Measurements from ENCODE around the gene EAPP.

EAPP gene

DNA sequence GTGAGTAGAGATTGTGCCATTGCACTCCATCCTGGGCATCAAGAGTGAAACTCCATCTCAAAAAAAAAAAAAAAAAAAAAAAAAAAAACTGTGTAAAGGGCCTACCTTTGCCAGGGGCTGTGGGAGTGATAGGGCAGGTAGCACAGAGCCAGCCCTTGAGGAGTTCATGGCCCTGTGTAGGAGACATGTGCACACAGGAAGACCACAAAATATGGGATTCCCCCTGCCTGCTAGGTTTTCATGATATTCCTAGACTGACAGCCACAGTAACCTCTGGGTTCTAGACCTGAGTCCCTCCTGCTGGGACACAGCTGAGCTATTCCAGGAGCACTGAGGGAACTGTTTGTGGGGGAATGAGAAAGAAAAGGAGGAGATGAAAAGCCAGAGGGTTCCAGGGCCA lies 69.2 kb downstream of the EAPP start:
- DNase-seq (ENCODE audit: low read depth): no peak
- TF ChIP-seq, protein P1, sequence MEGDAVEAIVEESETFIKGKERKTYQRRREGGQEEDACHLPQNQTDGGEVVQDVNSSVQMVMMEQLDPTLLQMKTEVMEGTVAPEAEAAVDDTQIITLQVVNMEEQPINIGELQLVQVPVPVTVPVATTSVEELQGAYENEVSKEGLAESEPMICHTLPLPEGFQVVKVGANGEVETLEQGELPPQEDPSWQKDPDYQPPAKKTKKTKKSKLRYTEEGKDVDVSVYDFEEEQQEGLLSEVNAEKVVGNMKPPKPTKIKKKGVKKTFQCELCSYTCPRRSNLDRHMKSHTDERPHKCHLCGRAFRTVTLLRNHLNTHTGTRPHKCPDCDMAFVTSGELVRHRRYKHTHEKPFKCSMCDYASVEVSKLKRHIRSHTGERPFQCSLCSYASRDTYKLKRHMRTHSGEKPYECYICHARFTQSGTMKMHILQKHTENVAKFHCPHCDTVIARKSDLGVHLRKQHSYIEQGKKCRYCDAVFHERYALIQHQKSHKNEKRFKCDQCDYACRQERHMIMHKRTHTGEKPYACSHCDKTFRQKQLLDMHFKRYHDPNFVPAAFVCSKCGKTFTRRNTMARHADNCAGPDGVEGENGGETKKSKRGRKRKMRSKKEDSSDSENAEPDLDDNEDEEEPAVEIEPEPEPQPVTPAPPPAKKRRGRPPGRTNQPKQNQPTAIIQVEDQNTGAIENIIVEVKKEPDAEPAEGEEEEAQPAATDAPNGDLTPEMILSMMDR (conservative IDR thresholded peaks at IDR 0.05; ENCODE audit: control insufficient read depth, insufficient read depth, low read depth, low read length): no peak
- H3K4me3 ChIP-seq (ENCODE audit: control insufficient read depth, low read depth, low read length): no peak overlapping the region

DNA sequence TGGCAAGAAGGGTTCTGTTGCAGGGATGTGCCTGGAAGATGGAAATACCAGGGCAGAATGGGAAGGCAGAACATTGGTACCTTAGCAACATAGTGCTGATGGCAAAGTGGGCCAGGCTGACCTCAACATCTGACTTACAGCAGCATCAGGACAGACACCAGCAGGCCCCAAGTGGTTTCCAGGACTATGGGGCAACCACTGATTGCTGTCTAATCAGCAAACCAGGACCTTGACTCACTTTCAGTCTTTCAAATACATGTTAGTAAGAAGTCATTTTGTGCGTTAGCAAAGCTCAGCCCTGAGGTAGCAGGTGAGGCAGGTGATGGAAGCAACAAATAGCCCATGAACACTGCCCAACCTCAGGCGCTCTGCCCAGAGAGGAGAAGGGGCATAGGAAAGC lies 72.8 kb downstream of the EAPP start:
- TF ChIP-seq, protein P1 (conservative IDR thresholded peaks at IDR 0.05; ENCODE audit: control insufficient read depth, insufficient read depth, low read depth, low read length): no peak
- no peak overlapping the region for H3K4me3 ChIP-seq (ENCODE audit: control insufficient read depth, low read depth, low read length)
- DNase-seq (ENCODE audit: low read depth): no peak
